GM19351 (cell line): ENCODE data around the gene ADI1.

Experiments used
- ATAC-seq: cut with Tn5 transposase; IDR thresholded peaks from one replicate; pipeline ENCODE4 v1.9.1; 2021; ENCODE audit warnings: mild to moderate bottlenecking, moderate library complexity; ENCODE audit not compliant: unreplicated experiment

Gene ADI1, protein sequence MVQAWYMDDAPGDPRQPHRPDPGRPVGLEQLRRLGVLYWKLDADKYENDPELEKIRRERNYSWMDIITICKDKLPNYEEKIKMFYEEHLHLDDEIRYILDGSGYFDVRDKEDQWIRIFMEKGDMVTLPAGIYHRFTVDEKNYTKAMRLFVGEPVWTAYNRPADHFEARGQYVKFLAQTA

DNA sequence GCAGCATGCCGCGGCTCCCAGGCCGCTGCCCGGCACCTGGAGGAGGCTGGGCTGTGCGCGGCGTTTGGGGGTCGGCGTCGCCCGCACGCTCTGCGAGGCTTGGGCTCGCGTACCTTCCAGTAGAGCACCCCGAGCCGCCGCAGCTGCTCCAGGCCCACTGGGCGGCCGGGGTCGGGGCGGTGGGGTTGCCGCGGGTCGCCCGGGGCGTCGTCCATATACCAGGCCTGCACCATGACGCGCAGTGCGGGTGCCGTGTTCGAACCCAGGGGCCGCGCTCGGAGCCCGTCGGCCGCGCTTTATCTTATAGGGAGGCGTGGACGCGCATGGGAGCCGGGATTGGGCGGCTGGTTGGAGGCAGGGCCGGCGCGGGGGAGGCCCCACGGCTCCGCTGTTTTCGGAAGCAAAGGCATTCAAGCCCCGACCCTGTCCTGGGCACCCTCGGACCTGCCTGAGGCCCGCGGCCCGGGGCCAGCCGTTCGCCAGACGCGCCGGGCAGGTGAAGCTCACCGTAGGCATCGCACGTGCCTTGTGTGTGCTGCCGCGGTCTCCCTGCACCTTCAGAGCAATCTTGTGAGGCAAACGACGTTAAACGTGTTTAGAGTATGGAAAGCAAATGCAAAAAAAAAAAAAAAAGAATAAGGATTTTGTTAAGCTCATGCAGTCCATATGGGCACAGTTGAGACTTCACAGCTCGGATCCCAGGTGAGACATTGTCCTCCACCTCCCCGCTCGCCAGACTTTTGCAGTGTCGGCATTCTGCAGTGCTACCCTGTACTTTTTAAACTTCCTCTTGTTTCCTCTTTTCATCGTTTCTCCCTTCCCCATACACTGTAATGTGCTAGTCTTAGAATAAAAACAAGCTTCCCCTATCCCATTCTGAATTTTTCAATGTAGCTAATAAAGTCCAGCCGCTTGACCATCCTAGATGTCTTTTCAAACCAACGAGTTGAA lies at the start of gene ADI1:
ADI1 (minus strand) TSS at position 277 of the 951 bp plus-strand sequence; CDS start at position 233, 44 bp downstream.
- ATAC-seq = peak; percentile 58

DNA sequence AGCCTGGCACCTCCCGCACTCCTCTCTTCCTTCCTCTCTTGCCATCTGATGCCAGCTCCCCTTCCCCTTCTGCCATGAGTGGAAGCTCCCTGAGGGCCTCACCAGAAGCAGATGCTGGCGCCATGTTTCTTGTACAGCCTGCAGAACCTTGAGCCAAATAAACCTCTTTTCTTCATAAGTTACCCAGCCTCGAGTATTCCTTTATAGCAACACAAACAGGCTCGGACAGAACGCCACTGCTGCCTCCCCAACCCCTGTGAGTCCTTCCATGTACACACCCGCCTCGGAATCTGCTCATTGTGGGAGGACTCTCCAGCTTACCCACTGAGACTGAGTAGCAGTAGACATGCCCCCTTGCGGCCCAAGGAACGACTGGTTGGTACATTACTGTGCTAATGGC lies 47.5 kb upstream of the ADI1 start:
- no peak for ATAC-seq

DNA sequence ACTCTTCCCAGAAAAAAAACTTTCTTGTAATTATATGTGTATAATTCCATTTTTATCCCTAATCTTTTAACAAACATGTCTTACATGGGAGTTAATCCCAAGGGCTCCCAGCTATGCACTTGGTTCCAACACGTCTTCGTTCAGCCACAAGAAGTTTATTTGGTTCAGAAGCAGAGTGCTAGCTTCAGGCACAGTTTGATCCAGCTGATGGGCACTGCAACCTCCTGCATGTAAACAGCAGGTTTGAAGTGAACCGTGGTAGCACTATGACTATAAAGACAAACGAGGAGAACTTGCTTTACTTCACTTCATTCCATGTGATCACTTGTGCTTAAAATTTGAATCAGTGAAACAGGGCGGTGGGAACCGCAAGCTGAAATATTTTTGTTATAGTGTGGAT lies 45.8 kb upstream of the ADI1 start:
- no peak for ATAC-seq

DNA sequence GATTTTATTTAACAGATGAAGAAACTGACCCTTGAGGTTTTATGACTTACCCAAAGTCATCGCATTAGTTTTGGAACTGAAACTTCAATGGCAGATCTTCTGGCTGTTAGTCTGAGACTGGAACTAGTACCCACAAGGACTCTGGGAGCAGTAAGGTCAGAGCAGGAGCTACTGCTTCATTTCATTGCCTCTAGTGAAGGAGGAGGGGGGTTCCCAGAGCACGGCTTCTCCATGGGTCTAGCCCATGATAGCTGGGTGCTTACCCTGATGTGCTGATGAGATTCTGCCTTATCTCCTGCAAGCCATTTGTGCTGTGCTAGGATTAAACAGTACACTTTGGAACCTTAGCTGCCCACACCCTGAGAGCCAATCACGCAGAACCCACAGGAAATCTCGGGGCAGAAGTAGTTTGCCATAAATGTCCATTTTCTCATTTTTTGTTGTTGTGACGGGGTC lies 44.2 kb upstream of the ADI1 start:
- peak; percentile 55 for ATAC-seq

DNA sequence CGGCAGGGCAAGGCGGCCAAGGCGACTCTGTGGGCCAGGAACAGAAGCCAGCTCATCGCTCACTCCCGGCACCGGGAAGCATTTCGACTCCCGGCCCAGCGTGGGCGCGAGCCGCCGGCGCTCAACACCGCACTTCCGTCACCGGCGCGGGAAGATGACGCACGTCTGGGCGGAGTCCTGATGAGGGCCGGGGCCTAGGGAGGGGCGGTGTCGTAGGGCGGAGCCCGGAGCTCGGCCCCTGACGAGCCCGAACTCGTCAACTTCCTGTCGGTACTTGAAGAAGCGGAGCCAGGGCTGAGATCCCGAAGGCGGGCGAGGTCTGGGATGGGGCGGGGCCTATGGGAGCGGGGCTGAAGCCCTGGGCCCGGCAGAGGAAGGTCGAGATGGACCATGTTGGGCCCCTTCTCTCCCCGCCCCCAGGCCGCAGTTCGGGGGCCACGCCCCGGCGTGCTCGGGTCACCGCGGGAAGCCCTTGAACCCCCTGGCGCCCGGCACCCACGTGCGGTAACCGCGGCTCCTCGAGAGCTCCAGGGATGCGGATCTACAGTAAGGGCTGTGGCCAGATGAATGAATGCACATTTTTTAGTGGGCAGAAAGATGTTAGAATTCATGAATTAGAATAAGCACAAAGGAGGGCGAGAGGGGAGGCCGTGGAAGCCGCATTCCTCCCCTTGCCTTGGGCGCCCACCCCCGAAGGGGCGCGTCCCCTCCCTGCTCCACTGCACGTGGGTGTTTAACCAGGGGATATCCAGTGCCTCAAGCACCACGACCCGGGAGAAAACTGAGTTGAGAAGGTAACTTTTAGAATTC lies 39.1 kb upstream of the ADI1 start, which contains the start of gene RNASEH1:
RNASEH1 (minus strand) TSS at position 129 of the 810 bp plus-strand sequence; CDS start at position 56, 73 bp downstream.
- ATAC-seq = peak; percentile 89

DNA sequence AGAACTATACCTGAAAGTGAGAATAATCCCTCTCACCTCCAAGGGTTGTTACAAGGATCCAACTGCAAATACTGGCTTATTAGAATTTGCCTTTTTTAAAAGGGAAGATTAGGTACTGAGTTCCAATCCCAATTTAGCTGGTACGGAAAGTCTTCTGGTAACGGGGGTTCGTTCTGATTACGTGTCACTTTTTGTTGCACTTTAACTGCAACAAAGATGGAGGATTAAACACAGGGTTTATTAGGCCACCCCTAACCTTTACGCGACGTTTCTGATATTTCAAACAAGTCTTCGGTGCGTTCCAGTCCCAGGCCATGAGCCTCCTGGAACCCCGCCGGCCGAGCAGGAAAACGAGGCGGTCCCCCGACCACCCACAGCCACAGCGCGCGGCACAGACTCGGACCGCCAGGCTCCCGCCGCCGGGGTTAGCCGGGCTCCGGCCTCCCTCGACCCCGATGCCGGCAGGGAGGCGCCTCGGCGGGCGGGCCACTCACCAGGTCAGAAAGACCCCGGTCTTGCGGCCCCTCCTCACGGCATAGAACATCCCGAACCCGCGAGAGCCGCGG lies 38.4 kb upstream of the ADI1 start:
- peak; percentile 22 for ATAC-seq

DNA sequence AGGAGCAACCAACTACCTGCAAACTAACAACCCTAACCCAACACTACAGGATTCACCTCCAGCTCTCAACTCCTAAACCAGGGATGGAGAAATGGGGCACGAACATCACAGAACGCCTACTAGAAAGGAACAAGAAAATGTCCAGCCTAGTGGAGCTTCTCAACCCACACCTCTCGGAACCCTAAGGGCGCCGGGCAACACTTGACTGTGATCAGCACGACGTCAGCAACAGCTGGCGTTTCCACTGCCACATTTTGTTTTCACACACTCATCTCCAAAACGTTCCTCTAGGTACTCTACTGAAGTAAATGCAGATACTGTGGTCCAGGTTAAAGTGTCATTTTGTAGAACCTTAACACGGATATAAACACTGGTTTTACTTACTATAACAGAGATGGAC lies 34.6 kb upstream of the ADI1 start:
- no peak for ATAC-seq

DNA sequence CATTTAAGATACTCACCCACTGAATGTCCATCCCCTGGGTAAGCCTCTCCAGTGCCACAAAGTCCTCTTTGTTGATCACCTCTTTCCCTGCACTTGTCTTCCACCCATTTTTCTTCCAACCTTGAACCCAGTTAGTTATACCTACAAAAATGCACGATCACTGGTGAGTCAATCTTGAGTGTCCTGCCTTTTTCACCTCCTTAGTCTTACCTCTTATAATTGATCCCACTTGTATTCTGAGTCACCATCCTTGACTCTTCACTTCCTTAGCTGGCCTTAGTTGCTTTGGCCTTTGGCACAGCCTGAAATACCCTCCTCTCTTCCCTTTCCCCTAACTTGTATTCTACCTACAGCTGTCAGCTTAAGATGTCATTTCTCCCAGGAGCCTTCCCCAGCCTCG lies 28.6 kb upstream of the ADI1 start:
- no peak for ATAC-seq

DNA sequence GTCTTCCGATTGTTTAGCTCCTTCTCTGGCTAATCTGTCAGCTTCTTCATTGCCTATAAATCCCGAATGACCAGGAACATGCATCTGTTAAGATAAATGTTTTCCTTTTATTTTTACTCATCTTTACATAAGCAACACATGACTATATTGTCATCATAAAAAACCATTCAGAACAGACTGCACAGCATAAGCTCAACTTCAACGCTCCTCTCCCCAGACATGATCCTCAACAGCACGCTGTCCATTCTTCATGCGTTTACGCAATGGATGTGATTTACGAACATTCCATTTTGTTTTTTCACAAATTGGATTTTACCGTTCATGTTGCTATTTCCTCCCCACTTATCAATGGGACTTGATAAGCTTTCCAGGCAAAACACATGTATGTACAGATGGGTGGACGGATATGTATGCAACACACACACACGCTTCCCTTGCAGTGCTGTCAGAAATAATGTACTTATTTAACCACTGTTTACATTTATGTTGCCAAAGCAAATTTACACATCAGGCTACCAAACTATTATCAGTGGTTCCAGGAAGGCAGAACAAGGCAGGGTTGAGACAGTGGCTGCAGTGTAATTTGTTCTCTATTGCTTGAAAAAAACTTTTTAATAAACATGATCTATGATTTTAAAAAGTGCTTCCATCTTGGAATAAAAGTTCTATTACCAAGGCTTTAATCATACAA lies 26.6 kb upstream of the ADI1 start:
- no peak for ATAC-seq

DNA sequence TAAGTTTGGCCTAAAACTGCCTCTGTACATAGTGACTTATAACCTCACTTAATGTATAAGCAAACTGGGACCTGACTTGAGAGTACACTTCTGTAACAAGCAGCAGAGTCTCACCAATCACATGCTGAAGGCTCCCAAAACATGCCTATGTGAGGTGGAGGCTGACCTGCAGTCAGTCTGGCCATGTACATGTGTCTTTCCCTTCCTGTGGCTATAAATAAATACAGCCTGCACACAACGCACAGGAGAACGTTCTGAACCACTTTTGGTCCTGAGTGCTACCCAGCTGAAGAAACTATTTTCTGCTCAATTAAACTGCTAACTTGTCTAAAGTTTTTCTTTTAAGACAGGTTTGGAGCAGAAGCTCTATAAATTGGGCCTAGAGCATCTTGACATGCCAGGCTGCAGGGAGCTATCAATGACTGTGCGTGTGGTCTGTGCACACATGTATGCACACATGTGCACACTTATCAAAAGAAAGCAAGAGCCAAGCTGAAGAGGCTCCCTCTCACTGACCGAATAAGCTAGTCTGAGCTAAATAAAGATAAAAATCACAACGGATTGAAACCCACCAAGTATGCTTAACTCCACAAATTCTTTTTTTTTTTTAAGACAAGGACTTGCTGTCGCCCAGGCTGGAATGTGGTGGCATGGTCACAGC lies 23.8 kb upstream of the ADI1 start:
- ATAC-seq = no peak

DNA sequence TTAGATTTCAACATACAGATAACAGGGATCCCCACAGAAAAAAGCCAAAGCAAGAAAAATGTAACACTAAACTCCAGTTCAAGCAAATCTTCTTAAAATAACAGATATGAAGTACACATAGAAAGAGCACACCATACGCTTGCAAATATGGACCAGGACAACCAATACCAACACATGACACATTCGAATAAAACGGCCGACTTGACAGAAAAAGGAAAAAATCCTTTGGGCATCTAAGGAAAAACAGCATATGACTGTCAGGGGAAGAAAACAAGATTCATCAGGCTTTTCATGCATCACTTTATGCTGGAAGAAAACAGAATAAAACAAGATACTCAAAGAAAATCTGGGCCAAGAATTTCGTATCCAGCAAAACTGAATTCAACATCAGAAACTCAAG lies 22.8 kb upstream of the ADI1 start:
- ATAC-seq = no peak

DNA sequence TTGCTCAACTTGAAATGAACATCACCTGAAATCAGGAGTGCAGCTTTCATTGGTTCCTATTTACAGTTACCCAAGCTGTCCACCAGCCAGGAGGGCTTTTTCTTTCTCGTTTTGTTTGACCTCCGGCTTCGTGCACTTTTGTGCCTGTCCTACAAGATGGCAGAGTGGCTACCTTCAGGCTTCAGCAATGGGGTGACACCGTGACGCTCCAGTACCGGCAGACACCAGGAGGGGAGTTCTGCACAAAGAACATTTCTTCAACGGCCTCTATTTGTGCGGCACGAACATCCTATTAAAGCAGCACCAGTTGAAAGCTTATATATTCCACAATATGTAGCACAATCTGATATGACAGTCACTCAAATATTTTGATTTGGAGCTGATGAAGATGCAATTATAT lies 20.5 kb upstream of the ADI1 start:
- ATAC-seq = no peak

DNA sequence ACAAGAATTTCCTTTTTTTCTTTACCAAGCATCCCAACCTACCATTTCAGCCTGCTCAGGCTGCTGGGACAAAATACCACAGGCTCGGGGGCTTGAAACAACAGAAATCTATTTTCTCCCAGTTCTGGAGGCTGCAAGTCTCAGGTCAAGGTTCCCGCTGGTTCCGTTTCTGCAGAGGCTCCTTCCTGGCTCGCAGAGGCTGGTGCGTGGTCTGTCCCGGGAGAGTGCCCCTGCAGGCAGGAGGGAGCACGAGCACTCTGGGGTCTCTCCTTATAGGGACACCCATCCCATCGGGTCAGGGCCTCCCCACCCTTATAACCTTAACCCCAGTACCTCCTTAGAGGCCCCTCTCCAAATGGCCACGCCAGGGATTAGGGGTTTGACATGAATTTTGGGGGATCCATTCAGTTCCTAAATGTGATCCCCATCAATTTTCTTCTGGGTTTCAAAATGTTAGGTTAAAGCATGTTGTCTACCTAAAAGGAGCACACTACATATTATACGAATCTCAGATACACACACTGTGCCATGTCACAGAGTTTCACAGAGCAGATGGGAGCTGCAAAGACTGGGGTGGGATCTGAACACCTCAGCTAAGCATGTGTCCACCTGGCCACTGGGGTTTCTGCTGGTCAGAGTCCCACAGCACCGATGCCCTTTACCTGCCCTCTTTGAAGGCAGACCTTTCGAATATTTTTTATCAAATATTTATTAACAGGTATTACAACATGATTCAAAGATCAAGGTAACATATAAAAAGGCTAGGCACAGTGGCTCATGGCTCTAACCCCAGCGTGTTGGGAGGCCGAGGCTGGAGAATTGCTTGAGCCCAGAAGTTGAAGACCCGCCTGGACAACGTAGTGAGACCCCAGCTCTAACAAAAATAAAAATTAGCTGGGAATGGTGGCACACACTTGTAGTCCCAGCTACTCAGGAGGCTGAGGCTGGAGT lies 17.6 kb upstream of the ADI1 start:
- ATAC-seq = peak; percentile 42

DNA sequence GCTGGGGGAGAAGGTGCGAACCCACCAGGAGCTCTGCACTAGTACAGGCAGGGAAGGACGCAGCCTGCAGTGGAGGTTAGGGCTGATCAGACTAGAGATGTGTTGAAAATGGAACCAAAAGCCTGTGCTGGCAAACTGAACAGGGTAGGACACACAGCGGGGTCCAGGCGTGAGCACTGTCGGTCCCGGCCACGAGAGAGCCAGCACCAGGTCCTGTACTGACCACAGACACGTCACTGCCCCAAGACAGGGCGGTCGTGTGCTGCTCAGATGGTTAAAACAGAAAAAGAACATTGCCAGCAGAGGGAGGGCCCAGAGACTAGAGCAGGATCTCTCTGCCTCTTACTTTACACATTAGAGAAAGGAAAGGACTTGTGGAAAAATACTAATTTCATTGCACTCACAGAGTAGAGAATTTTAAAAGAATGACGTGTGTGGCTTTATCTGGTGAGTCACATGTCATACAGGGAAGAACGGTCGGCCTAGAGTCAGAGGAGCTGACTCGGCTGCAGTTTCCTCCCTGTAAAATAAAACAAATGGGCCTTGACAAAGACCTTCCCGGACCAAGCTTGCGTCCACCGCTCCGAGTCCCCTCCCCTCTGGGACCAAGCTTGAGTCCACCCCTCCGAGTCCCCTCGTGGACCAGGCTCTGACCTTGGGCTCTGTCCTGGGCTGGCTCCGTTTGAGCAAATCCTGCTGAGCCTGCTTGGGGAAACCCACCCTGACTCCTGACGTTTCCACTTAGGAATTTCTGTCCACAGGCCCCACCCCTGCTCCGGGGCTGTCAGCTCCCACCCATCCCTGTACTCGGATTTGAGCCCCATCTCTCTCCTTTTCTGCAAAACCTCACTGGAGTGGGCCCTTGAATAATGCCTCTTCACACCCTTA lies 16.7 kb upstream of the ADI1 start:
- no peak for ATAC-seq

DNA sequence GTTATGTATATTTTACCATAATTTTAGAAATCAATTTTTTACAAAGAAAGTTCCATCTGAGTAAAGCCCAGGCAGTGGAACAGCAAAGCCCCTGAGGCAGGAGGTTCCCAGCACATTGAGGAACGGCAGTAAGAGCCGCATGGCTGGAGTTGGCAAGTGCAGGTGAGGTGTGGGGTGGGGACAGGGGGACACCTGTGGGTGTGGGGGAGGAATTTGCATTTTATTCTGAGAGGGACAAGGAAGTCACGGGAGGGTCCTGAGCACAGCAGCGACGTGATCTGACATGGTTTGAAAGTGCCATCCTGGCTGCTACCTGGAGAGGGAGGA lies 16.1 kb upstream of the ADI1 start:
- no peak for ATAC-seq

DNA sequence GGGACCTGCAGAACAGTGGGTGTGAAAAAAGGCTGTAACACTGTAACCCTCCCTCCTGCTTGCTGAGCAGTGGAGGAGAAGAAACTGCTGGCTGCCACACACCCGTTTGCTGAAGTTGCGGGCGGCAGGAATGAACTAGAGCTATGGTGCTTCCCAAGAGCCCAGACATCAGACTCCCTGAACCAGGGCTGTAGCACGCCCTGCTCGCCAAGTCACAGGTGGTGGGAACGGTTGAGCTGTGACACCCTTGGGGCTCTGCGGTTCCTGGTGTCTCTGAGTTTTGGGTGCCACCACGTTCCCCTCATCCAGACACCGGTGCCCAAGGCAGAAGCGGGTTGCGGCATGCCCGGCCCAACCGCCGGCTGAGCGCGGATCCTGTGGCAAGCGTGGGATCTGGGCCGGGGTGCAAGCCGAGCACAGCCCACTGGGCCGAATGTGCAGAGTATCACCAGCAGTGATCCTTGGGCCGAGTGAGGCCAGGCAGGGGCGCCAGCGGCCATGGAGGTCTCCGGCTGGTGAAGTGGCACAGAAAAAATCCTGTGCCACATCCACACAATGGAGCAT lies 15.0 kb upstream of the ADI1 start:
- no peak for ATAC-seq

DNA sequence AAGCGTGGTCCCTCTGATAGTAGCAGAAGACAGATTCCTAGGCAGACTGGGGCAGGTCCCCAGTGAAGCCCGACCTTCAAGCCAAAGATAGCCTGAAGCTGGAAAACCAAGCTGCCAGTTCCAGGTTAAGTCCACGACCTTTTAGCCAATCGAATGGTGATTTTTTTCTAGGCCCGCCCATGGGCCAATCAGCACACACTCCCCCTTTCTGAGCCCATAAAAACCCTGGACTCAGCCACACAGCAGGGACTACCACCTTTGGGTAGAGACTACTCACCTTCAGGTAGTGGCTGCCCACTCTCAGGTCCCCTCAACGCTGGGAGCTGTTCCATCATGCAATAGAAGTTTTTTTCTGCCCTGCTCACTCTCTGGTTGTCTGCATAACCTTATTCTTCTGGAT lies 14.5 kb upstream of the ADI1 start:
- ATAC-seq = no peak

DNA sequence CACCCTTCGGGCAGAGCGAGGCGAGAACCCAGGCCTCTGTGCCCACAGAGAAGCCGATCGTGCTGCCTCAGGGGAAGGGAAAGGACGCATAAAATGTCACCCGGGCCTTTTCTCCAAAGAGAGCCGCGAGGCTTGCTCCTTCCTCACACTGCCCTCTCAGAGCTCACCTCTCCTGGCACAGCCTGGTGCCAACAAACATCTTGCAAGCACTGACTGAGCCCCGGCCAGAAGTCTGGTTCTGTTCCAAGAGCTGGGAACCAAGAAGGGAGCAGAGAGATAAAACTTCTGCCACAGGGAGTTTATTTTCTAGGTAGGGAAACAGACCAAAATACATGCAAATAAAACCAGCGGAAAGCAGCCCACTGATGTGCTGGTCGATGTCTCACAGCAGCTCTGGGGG lies 13.6 kb upstream of the ADI1 start:
- no peak for ATAC-seq
